GM21723 (cell line): Measurements from ENCODE around the gene DYTN.

ENCODE experiments used
- ATAC-seq: cut with Tn5 transposase; IDR thresholded peaks from one replicate; pipeline ENCODE4 v1.9.1; 2021; ENCODE audit warnings: mild to moderate bottlenecking, moderate library complexity; ENCODE audit not compliant: unreplicated experiment

Gene DYTN

DNA sequence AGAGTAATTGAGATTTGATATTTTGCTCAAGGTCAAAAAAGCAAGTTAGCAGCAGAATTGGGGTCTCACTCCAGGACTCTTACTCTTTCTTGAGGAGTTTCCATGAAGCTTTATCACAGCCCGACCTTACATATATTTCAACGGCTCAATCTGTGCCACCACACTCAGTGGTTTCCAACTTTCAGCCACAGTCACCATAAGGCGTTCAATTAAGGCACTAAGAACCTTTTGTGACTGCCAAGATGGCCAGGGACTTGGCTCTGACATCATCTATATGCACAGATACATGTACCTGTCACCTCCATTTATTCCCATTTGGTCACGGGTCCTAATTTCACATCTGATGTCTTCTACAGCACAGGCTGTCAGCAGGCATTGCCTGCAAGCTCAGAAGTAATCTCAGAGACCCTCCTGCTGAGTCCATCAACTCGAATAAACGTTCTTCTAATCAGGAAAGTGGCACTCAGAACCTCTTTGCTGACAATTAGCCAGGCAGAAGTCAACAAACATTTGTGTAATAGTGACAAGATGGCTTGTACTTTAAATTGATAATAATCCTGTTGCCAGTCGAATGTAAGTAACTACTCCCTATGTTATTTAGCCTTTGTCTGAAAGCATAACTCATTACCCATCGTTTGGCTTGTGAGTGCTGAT, 16.1 kb downstream of the DYTN start:
- ATAC-seq = no peak

DNA sequence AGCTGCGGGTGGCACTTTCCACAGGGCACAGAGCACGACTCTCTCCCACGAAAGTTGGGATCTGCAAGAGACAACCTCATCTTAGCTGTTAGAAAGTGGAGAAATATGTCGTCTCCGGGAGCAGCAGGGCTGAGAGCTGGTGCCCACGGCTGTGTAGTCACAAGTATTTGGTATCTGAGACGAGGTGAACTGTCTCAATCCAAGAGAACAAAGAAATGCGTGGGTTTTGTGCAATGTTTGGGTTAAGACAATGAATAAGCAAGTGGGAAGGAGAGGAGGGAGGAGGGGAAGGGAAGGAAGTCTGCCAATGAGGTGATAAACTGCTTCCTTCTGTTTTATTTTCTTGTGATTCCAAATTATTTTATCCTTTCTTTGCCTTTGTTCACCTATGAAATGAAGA, 18.0 kb downstream of the DYTN start:
- ATAC-seq = no peak

DNA sequence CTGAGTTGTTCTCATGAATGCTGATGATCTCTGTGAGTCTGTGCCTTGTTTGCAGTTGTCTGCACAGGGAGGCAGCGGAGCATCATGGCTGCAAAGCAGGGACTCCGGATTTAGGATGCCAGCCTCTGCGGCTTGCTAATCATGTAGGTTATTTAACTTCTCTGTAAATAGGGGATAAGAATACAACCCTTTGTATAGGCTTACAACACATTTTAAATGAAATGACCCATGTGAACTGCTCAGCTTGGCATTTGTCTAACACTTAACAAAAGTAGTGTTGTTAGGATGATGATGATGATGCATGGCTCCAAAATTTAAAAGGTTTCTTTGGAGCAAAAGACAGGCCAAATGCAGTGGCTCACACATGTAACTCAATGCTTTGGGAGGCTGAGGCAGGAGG, 19.4 kb downstream of the DYTN start:
- ATAC-seq = no peak

DNA sequence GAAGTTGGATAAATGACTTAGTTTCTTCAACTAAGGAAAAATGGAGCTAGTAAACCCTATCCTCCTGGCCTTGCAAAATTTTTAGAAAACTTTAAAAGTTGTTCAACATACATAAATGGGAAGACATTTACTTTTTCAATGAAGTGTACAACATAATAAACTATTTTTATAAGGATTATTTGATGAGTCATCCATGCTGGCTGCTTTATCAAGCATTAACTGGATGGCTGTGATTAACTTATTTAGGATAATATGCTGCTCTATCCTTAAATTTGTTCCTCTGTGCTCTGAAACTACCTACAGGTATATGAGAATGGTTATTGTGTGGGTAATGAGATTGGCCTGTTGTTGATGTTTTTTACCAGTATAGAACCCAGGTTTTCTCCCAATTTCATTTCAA, 21.3 kb downstream of the DYTN start:
- ATAC-seq = no peak

DNA sequence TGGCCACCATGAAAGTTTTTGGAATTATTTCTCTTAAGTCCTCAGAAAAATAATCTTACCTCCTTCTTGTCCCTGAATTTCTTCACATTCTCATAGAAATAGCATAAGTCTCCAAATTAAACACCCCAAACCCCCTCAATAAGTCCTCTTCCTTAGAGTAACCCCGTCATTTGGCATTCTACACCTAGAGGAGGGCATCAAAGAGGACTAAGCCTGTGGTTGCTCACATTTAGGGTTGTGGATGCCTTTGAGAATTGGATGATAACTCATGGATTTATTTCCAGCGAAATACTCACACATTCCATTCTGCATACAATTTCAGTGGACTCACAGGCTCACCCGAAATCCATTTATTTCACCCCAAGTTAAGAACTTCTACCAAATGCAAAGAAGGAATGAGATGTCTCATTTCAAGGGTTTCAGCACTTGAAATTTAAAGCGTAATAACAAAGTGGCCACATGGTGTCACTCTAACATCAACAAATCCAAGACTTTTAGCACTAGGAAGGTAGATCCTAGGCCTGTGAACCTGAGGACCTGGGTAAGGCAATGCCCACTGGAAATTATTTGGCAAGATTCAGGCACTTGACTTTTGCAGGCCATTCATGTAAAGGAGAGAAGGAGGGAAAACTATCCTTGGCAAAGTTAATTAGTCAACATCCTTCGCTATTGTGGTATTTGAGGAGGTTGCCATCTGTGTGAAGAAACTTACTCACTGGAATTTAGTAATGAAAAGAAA, 24.6 kb downstream of the DYTN start:
- peak; percentile 79 for ATAC-seq

DNA sequence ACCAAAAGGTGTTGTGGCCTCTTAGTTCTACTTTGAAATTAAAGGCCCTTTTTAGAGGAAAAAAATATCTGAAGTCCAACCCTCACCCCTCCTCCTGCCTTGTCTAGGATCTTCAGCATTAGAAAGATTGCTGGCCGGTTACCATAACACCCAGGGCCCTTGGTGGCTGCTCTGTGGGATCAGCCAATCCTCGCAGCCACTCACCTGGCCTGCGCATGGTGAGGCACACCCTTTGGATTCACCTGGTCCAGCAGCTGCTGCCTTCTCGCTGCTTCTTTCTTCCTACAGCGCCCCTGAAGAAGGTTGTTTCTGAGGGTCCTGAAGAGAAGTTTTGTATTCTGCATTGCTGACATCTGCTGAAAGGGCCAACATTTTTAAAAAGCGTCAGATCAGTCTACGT, 25.2 kb downstream of the DYTN start:
- no peak for ATAC-seq

DNA sequence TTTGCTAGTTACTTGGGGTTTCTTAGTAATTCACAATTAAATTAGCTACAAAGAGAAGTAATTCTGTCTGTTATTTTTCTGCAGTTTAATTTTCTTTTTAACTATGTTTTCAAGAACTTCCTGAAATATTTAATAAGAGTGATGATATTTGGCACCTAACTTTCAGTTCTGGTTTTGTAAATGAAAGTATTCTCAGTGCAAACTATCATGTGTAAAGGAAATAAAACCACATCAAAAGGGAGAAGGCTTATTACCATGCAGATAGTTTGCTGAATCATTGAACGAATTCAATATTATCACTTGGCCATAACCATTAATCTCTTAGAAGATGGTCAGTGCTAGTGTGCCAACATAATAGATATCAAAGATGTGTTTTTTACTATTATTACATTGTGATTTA, 29.2 kb downstream of the DYTN start:
- no peak for ATAC-seq

DNA sequence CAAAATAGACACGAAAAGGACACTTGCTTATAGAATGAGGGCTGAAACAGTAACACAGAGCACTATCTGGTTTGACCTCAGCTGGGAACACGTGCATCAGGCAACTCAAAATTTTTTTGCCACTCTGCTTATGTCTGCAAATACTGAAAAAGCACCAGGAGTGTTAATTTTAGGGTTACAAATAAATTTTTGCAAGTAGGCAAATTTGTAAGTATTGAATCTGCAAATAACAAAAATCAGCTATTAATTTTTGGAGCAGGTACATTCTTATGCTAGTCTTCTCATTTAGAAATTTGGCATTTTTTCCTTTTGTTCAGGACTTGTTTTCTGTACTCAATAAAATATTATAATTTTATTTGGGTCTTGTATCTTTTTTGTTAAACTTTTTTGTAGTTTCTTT, 29.7 kb downstream of the DYTN start:
- ATAC-seq = no peak

DNA sequence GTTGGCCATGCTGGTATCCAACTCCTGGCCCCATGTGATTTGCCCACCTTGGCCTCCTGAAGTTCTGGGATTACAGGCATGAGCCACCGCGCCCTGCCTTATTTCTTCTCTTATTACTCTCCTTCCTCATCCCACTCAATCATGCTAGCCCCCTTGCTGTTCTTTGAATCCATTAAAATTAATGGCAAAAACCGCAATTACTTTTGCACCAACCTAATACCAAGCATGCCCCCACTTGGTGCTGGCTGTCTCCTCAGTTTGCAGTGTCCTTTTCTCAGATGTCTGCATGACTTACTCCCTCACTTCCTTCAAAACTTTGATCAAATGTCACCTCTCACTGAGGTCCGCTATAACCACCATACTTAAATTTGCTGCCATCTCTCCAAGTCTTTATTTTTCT, 34.6 kb downstream of the DYTN start:
- no peak for ATAC-seq

DNA sequence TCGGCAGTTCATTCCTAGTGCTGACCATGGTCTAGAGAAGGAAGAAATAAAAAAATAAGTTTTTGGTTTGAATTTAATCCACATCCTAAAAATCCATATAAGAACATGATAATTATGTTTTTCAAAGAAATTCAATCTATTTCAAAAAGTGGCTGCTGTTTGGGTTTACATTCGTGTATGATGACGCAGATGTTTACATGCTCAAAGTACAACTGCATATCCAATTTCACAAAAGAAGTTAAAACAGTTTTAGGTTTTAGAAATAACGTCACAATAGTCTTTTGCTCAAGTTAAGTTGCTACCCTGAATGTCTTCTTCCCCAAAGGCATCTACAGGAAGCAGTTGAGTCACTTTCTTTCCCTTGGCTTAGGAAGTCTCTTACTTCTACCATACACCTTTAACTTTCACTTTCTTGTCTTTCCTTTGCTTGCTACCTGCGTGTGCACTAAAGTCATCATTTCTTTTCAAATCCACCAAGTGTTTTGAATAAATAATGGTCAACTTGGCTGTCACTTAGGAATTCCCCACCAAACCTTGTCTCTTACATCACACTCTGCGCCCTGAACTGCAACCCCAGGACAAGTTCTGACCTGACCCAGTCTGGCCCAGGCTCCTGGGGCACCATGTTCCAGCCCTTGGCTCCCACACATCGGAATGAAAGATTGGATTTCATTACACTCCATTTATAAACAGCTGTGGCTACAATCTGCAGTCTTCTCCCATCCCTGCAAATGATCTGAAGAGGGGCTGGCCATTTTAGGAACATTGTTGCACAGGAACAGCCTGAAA, 47.5 kb downstream of the DYTN start:
- ATAC-seq = no peak

DNA sequence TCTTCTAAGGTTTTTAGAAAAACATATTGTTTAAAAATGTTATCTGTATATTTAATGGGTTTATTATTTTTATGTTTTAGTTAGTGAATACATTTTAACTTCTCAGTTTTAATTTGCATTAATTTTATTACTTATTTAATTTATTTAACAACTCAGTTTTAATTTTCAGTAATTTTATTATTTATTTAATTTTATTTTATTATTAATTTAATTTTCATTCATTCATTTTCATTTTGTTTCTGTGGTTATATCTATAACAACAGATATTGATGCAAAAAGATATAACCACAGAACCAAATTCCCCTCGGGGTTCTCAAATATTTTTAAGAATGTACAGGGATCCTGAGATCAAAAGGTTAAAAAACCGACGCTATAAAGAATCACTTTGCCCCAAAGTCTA, 52.9 kb downstream of the DYTN start:
- no peak for ATAC-seq

DNA sequence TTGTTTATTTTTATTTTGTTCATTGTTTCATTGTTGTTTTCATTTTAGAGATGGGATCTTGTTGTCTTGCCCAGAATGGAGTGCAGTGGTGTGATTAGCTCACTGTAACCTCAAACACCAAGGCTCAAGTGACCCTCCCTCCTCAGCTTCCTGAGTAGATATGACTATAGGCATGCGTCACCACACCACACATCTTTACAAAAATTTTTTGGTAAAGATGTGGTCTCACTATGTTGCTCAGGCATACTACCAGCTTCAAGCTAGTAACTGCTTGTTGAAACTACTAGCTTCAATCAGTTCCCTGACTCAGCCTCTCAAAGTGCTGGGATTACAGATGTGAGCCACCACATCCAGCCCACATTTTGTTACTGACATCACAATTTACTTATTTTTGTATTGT, 61.1 kb downstream of the DYTN start:
- ATAC-seq = no peak

DNA sequence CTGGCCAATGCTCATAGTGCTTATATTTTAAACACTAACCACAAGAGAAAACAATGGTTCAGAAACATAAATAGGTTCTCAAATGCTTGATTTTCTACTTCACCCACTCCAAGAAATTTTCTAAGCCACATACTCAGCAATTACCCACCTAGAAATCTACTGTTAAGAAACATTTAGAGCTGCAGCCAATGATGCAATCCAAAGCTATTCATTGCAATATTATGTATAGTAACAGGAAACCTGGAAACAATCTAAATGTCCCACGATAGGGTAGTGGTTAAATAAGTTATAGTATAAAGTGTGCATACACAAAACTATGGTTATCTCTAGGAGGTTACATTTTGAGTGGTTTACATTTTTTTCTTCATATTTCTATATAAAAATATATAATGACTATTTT, 70.2 kb downstream of the DYTN start:
- no peak for ATAC-seq

DNA sequence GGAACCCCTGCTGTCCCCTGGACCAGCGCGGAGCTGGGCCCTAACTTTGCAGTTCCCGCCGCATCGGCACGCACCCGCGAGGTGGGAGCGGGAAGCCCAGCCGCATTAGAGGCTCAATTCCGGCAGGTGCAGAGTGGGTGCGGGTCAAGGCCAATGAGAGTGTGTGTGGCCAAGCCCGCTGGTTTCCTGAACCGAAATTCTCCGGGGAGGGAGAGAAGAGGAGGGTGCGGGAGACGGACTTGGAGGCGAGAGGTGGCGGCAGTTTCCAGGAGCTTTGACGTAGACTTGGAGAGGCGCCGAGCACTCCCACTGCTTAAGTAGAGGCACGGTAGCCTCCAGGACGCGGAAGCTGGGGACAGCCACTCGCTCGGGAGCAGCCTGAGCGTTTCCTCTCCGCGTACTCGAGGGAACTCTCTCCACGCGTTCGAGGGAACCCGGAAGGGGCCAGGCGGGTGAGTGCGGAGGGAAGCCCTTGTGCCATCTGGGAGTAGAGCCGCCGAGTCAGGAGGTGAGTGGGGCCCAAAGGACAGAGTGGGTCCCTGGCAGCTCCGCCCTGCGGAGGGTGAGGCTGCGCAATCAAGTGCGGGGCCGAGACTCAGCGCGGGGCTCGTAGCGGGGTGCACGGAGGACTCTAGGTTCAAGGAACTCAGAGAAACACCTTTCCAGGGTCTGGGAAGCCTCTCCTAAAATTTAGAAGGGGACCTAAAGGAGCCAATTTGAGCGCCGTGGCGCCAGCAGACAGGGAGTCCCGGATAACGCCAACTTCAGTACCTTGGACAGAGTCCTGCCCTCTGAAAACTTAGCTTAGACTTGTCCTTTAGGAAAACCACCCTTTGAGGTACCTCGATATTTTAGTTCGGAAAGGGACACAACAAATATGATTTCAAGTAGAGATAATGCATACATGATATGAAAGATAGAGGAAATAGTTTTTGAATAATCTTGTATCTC, 75.8 kb downstream of the DYTN start, which contains the start of gene FAM237A:
TSS of gene FAM237A (plus strand) at position 413 of the 951 bp plus-strand sequence. CDS start 1,750 bp downstream, outside the sequence.
- no peak for ATAC-seq

DNA sequence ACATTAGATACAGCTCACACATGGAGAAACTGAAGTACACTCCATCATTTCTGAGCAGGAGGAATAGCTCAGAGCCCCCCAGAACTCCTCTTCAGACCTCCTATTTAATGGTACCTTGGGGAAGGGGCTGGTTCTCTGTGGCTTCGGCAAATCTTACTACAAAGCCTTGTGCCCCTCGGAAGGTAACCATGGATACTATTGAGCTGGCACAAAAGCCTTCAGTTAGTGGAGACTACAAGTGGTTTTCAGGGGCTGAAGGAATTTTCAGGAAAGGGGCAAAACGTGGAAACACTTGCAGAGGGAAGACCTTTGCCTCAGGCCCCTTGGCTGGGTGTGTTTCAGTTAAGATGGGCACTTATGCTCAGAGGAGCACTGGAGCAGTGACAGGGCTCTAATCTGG, 77.0 kb downstream of the DYTN start:
- ATAC-seq = no peak

DNA sequence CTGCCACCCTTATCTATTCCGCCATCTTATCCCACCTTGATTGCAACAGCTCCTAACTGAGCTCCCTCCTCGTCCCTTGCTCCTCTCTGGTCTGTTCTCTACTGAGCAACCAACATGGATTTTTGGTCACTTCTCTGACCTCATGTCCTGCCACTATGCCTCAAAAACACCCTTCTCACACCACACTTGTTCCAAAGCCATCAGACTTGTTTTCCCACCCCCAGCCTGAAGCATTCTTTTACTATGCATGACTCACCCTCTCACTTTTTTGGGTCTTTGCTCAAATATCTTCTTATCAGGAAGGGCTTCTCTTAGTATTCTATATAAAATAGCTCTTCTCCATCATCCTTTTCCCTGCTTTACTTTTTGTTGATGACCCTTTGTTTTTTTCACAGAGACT, 78.6 kb downstream of the DYTN start:
- no peak for ATAC-seq

DNA sequence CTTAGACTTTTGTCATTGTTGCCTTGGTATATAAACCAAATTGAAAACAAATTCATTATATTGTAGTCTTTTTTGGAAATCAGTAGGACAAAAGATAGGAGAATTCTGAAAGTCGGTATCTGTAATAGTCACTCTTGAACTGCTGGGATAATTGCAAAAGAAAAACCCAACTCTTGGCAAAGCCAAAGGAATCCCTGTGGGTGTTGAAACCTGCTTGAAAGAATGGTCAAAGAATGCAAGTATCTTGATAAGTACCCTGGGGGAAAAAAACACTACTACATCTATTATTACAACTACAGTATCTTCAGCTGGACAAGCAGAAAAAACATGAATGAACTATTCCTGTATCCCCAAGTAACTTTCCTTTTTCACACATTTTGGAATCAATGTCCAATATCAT, 83.2 kb downstream of the DYTN start:
- ATAC-seq = no peak

DNA sequence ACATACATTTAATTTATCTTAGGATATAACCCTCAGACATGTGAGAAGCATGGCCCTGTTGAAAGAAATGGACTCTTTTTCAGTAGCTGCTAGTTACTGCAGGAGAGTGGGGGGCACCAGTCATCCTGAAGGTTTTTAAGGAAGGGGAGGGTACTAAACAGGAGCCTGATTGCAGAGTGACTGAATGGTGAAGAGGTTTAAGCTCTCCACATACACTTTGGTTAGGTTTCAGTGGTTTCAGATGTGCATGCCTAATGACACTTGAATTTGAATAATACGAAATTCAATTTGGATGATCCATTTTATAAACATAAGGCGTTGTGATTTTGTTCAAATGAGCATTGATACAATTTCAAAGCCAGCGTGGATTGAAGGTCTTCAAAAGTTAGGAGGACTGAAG, 86.9 kb downstream of the DYTN start:
- ATAC-seq = no peak

DNA sequence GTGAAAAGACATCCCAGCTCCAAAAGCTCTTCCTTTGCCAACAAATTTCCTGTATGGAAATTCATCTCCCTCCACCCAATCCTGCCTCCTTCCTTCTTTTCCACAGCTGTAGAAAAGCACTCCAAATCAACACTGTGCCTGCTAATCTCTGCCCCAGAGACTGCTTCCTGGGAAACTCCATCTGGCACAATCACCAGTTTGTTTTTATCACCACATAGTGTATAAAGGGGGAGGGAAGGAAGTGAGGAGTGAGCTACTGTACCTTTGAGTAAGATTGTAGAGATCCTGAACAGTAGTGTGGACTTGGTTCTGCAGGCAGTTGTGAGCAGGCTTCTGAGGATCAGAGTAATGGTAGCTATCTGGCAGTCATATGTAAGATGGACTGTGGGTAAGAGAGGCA, 90.6 kb downstream of the DYTN start:
- ATAC-seq = no peak

DNA sequence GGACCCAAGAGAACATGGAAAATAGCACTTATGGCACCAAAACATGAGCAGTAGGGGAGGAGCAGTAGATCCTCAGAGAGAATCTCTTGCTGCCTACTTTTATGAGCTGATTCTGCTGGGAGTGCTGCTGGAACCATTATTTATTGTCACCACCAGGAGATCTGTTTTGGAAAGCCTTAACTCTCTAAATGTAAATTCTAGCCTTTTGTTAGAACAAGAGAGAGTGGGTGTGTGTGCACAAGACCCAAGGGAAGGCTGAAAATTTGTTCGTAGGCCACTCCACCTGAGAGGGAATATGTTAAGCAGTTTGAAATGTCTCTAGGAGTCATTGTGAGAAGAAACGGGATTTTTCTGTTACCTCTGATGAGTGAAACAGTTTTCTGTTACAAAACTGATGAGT, 92.1 kb downstream of the DYTN start:
- ATAC-seq = no peak

DNA sequence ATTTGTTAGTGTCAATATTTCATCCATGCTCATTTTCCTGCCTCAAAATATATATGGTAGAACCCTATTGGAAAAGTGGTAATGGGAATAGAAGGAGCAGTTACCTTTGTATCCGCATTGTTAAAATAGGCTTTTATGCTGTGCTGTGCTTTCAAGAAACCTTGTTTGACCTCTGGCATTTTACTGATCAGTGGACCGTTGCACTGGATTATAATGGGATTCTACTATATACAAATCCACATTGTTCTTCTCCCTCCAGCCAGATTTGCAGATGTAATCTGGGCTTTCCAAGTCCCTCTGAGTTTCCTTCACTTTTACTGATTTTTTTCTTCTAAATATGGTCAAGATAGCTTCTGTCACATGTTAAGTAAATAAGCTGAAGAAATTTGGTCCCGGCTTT, 99.2 kb downstream of the DYTN start:
- no peak for ATAC-seq
